ENCODE results near the gene SPATA31A7. TPM values are rescaled to one million over a fixed set of nuclear protein-coding genes. Genes with fewer than 3 reads are reported as not detected.
"Not testable (repeated sequence)": the region's sequence is repeated elsewhere in the genome, so short reads cannot be mapped to it uniquely, and the experiment has no call there.

Gene SPATA31A7
- total RNA-seq: not detected in 2 replicates

GRCh38 chr9:61189736-61190135 is at the start of gene SPATA31A7:
TSS of gene SPATA31A7 (plus strand) at chr9:61190036. CDS start at chr9:61190065, 29 bp downstream.
- DNase-seq (ENCODE audit: low spot score); H3K27me3 Mint-ChIP-seq (ENCODE audit: low read depth); H3K4me1 Mint-ChIP-seq (ENCODE audit: low read depth); intact Hi-C loops (cut with micrococcal nuclease); H3K4me3 Mint-ChIP-seq (ENCODE audit: low read depth); H3K36me3 Mint-ChIP-seq (ENCODE audit: low read depth); H3K9me3 Mint-ChIP-seq; H3K27ac Mint-ChIP-seq: not testable (repeated sequence)

- H3K36me3 Mint-ChIP-seq (ENCODE audit: low read depth); H3K27me3 Mint-ChIP-seq (ENCODE audit: low read depth); intact Hi-C loops (cut with micrococcal nuclease); H3K27ac Mint-ChIP-seq; DNase-seq (ENCODE audit: low spot score); H3K9me3 Mint-ChIP-seq; H3K4me1 Mint-ChIP-seq (ENCODE audit: low read depth); H3K4me3 Mint-ChIP-seq (ENCODE audit: low read depth): not testable (repeated sequence)
These were observed 36.6 kb downstream of the SPATA31A7 start for GRCh38 chr9:61226438-61226837.

Measured in activated T-helper 2 cell treated with anti-CD3 and anti-CD28 coated beads, Interferon-gamma antibody, Interleukin-2, Interleukin-4, amounts not matched to agents 10 μg/mL and 5 μg/mL and 100 μg/mL, durations not matched to agents 14 hours and 24 hours and 36 hours (primary cell).